ENCODE measurements around the gene TGM2.

DNA sequence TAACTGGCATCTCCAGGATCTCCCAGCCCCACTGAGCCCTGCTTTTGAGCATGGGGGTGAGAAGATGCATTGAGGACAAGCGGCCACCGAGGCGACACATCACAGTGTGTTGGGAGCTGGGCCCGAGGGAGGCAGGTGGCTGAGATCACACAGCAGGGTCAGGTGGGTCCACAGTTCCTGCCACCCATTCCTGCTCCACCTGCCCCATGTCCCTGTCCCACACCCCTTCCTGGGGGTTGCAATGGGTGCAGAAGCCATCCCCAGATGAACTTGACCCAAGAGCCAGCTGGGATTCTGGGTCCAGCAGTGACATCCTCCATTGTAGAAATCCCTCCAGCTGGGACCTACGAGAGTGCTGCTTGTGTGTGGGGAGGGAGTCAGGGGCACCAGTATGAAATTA is 1.0 kb downstream of the TGM2 start:
- TF ChIP-seq, protein P1, sequence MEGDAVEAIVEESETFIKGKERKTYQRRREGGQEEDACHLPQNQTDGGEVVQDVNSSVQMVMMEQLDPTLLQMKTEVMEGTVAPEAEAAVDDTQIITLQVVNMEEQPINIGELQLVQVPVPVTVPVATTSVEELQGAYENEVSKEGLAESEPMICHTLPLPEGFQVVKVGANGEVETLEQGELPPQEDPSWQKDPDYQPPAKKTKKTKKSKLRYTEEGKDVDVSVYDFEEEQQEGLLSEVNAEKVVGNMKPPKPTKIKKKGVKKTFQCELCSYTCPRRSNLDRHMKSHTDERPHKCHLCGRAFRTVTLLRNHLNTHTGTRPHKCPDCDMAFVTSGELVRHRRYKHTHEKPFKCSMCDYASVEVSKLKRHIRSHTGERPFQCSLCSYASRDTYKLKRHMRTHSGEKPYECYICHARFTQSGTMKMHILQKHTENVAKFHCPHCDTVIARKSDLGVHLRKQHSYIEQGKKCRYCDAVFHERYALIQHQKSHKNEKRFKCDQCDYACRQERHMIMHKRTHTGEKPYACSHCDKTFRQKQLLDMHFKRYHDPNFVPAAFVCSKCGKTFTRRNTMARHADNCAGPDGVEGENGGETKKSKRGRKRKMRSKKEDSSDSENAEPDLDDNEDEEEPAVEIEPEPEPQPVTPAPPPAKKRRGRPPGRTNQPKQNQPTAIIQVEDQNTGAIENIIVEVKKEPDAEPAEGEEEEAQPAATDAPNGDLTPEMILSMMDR (IDR thresholded peaks at IDR 0.05), result no peak
- TF ChIP-seq POLR2A (IDR thresholded peaks at IDR 0.05), result no peak
